Posterior vena cava (tissue), 2 donors: ENCODE results near the gene PCSK7. TPM values are rescaled to one million over a fixed set of nuclear protein-coding genes. Genes with fewer than 3 reads are reported as not detected.
"Not testable (repeated sequence)": the region's sequence is repeated elsewhere in the genome, so short reads cannot be mapped to it uniquely, and the experiment has no call there.

Source experiments
- DNase-seq: peaks from one replicate; pipeline ENCODE4 v3.0.0-alpha.2; 2020; ENCODE audit warnings: low spot score
- intact Hi-C, 2 donors: fragments of 100-400 bp; cut with DNase I; formaldehyde crosslinking; loops; one replicate each; pipeline versions ENCODE4 v1.14.1 to v1.14.2; 2022 to 2023
- total RNA-seq, 2 donors: library from RNA; stranded (reverse); fragmentation: NEBNext Ultra II Directional; extraction: Animal tissue kit (Norgen Biotek cat#: 25700); gene quantifications; one replicate each; pipeline ENCODE4 v1.2.1, GENCODE V29; 2021
- donor health status: DM: yes; HTN: yes; CAD: no.
- donor health status: DM: yes; HTN: yes; CAD: no.

Gene PCSK7
- total RNA-seq, 2 donors from 2014 or later: 41.9 to 48.6 TPM

GRCh38 chr11:117189941-117190544 is 41.8 kb downstream of the PCSK7 start:
- peak; percentile 75 for DNase-seq
- intact Hi-C loops: loop anchor here in 1 of 2 donors (1.0 kb wide), 1 partner anchor 93 kb away; no protein-coding TSS in a partner anchor

- intact Hi-C loops: no loop called here
- DNase-seq: peak; percentile 80
Measured at GRCh38 chr11:117189191-117189940, 42.5 kb downstream of the PCSK7 start.

DNA sequence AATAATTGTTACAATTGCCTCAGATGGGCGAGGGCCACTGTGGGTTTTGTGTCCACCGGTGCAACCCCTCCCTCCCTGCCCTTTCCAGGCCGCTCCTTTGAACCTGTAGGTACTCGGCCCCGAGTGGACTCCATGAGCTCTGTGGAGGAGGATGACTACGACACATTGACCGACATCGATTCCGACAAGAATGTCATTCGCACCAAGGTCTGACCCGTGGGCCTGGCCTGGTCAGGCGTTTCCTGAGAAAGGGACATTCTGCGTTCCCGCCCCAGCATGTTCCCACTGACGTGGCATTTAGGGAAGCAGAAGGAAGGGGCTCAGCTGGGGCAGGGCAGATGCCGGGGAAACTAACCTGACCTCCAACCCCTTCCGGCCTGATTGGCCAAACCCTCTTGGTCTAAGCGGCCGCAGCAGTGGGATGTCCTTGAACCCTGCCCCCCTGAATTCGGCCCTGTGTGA is 43.2 kb downstream of the PCSK7 start:
- DNase-seq: peak; percentile 83
- intact Hi-C loops: no loop called here

GRCh38 chr11:117187799-117188481 is 43.9 kb downstream of the PCSK7 start:
- intact Hi-C loops: no loop called here
- peak; percentile 75 for DNase-seq

- peak; percentile 50 for DNase-seq
- intact Hi-C loops: no loop called here
Measured at GRCh38 chr11:117187428-117187798, 44.5 kb downstream of the PCSK7 start.

- DNase-seq: peak; percentile 48
- intact Hi-C loops: no loop called here
Measured at GRCh38 chr11:117187007-117187406, 44.9 kb downstream of the PCSK7 start.

DNA sequence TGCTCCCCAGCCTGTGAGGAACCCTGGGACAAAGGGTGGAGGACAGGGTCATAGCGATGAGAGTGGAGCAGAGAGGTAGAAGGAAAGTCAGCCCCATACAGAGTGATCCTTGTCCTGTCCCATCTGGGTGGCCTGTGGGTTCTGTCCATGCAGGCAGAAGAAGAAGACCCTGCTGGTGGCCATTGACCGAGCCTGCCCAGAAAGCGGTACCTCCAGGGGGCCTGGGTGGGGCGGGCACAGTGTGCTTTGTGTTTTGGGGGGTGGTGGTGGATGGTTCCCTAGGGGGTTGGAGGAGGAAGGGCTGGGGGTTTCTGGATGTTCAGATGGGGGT is 45.5 kb downstream of the PCSK7 start:
- intact Hi-C loops: no loop called here

DNA sequence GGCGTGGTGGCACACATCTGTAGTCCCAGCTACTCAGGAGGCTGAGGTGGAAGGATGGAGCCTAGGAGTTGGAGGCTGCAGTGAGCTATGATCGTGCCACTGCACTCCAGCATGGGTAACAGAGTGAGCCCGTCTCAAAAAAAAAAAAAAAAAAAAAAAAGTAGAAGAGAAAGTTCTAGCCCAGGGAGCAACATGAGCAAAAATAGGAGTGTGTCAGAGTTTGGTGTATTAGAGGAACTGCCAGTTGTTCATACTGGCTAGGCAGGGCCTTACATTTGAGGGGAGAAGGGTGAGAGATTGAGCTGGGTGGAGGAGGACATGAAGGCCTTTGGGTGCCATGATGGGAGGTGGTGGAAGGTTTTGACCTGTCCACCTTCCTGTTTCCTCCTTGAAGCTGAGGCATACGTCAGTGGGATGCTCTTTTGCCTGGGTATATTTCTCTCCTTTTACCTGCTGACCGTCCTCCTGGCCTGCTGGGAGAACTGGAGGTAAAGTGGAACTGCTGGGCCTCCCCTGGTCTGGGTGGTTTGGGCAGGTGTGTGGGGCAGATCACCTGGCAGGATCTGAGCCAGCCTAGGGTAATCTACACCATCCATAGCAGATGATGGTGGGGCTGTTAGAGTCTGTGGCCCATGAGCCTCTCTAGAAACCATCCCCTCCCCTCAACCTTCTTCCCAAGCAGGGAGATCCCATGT is 46.0 kb downstream of the PCSK7 start:
- intact Hi-C loops: no loop called here

More for the DNA sequence above, 45.5 kb downstream of the PCSK7 start:
- DNase-seq: peak; percentile 46

DNA sequence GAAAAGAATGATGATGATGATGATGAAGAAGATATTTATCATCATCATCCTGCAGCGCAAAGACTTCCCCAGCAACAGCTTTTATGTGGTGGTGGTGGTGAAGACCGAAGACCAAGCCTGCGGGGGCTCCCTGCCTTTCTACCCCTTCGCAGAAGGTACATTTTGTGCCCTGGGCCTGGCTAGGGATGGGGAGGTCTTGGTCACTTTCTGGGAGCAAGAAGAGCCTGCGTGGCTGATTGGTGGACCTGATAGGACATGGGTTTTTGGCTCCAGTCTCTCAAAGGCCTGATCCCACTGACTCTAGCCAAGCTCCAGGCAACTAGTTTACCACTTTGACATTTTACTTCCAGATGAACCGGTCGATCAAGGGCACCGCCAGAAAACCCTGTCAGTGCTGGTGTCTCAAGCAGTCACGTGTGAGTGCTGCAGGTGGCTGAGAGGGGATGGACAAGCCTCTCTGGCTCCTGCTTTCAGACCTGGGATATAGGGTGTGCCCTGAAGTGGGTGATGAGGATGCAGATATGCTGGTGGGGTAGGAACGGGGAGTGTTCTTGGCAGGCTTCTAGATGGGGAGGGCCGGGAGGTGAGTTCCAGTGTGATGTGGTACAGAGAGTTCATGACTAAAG is 48.0 kb downstream of the PCSK7 start:
- DNase-seq: peak; percentile 40
- intact Hi-C loops: loop anchor here (2.0 to 5.0 kb wide), 2 partner anchors 35 to 43 kb away; no protein-coding TSS in a partner anchor

More for the DNA sequence above, 46.0 kb downstream of the PCSK7 start:
- DNase-seq: peak; percentile 62

GRCh38 chr11:117183178-117183577 is 48.7 kb downstream of the PCSK7 start:
- DNase-seq: not testable (repeated sequence)
- intact Hi-C loops: loop anchor here (2.0 to 5.0 kb wide), 2 partner anchors 36 to 44 kb away; no protein-coding TSS in a partner anchor

DNA sequence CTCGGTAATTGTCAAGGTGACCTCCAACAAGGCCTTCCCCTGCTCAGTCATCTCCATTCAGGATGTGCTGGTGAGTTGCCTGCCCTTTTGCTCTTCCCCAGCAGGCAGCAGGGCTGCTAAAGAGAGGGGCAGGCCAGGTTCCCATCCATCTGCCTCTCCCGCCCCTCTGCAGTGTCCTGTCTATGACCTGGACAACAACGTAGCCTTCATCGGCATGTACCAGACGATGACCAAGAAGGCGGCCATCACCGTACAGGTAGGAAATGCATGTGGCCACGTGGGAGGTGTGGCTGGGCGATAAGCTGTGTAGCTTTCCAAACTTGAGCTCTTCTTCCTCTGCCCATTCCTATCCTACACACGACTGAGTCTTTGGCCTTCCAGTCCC is 49.3 kb downstream of the PCSK7 start:
- intact Hi-C loops: loop anchor here (2.0 to 5.0 kb wide), 2 partner anchors 36 to 45 kb away; no protein-coding TSS in a partner anchor
- no peak for DNase-seq

DNA sequence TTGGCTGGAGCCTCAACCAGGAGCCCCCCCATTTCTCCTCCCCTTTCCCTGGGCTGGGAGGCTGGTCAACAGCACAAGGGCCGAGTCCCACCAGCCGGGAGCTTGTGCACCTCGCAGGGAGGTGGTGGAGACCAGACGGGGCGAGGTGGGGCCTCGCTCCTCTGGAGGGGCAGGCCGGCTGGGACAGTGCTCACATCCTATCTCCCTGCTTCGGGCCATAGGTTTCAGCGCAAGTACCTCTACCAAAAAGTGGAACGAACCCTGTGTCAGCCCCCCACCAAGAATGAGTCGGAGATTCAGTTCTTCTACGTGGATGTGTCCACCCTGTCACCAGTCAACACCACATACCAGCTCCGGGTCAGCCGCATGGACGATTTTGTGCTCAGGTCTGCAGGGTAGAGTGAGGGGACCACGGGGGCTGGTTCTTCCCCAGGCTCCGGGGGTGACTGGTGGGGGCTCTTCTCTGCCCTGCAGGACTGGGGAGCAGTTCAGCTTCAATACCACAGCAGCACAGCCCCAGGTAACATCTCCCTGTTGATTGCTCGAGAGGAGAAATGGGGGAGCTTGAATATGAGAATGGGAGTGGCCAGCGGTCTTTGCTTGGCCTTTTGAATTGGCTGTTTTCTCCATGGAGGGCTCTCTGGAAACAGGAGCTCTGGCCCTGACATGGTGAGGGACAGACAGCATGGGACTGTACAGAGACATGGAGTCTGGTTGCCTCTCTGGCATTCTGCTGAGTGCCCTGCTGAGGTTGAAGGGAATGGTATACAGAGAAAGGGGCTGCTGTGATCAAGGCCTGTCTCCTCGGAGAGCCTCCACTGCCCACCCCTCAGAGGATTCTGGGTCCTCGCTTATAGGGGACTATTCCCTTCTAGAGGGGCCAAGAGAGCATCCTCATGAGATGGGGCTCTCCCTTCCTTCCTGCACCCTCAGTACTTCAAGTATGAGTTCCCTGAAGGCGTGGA is 50.0 kb downstream of the PCSK7 start:
- intact Hi-C loops: loop anchor here (2.0 to 5.0 kb wide), 2 partner anchors 37 to 45 kb away; no protein-coding TSS in a partner anchor
- DNase-seq: no peak

DNA sequence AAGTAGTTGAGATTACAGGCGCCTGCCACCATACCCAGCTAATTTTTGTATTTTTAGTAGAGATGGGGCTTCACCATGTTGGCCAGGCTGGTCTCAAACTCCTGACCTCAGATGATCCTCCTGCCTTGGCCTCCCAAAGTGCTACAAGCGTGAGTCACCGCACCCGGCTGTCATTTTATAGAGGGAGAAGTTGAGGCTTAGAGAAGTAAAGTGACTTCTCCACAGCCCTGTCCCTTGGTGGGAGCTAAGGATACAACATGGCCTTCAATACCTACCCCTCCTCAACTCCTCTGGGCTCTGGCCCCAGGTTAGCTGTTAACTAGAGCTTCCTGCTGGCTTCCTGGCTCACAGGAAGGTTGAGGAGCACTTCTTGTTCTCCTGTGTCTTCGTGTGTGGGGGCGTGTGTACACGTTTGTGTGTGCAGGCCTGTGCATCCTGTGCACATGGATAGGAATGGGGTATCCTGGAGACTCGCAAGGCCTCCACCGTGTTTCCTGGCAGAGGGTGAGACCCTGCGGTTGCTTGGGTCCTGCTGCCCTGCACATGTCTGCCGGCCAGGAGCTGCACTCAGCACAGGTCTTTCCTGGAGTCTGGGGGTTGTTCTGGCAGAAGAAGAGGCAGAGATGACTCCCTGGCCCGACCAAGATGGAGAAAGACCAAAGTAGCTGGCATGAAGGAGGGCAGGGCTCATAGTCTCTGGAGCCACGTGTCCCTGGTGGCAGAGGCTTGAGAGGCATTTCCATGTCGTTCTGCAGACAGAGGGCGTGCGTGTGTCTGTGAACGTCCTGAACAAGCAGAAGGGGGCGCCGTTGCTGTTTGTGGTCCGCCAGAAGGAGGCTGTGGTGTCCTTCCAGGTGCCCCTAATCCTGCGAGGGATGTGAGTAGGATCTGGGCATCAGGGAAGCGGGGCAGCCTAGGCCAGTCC is 51.0 kb downstream of the PCSK7 start:
- intact Hi-C loops: loop anchor here in 1 of 2 donors (5.0 kb wide), 1 partner anchor 46 kb away; no protein-coding TSS in a partner anchor
- DNase-seq: peak; percentile 93

DNA sequence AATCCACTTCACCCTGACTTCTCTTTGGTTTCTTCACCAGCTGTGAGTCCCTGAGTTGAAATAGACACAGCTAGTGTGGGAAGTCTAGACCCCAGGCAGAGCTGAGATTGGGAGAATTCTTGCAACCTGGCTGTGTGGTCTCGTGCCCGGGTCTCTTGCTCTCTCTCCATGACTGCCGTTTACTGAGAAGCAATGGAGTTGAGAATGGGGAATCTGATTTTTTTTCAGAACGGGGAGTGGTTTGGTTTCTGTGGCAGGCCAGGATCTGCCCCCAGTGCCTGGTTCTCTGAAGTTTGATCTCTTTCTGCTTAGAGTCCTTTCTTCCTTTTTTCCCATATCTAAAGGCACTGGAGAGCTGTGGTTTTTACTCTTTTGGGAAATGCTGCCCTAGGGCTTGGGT is 51.9 kb downstream of the PCSK7 start:
- no peak for DNase-seq
- intact Hi-C loops: loop anchor here in 1 of 2 donors (5.0 kb wide), 1 partner anchor 47 kb away; no protein-coding TSS in a partner anchor

DNA sequence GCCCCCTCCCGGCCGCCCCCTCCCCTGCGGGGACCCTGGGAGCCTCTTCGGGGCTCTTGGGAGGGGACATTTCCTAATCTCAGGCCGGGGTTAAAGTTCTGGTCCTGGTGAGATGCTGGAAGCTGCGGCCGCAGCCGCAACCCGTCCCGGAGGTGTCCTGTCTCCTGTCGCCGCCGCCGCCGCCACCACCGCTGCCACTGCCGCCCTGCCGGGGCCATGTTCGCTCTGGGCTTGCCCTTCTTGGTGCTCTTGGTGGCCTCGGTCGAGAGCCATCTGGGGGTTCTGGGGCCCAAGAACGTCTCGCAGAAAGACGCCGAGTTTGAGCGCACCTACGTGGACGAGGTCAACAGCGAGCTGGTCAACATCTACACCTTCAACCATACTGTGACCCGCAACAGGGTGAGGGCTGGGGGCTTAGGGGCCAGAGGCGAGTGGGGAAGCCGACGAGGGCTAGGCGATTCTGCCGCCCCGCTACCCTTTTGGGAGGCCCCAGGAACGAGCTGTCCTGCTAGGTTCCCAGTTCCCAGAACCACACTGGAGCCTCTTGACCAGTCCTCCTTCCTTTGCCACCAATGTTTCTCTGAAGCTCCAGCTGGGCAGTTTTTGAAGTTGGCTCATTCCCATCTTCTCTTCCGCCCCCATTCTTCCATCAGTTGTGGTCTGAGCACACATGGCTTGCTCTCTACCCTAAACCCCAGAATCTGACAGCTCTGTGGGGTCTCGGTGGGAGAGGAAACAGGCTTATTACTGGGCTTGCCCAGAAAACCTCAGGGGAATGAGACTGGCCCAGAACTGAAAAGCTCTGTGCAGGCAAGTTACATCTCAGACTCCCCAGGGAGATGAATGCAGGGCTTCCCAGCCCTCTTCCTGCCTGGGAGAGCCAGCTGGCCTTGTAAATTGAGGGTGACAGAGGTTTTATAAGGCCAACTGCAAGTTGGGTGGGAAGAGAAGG is 52.5 kb downstream of the PCSK7 start:
- DNase-seq: no peak
- intact Hi-C loops: no loop called here
